Aorta (tissue), 5 donors: ENCODE data around the gene DSC3. TPM values are rescaled to one million over a fixed set of nuclear protein-coding genes. Genes with fewer than 3 reads are reported as not detected.

Source experiments
- ATAC-seq: fragments of 200-7000 bp; cut with Tn5 transposase; one replicate; pipeline ENCODE4 v1.9.1; 2022; ENCODE audit warnings: moderate library complexity; ENCODE audit not compliant: low FRiP score
- DNase-seq, 2 donors: peaks; one replicate each; pipeline ENCODE4 v3.0.0-alpha.2; 2020
- H3K27ac ChIP-seq, 2 donors: one replicate each; pipeline ENCODE4 v1.5.1; 2013; ENCODE audit warnings: low read length in 2 of 2, mild to moderate bottlenecking in 2 of 2, moderate library complexity in 2 of 2, control low read depth in 1 of 2, inconsistent platforms in 1 of 2, low read depth in 1 of 2
- H3K27me3 ChIP-seq, 2 donors: one replicate each; pipeline ENCODE4 v1.6.1; 2013; ENCODE audit warnings: control low read depth in 1 of 2, low read length in 1 of 2, mild to moderate bottlenecking in 1 of 2, moderate library complexity in 1 of 2; ENCODE audit not compliant: insufficient read depth in 2 of 2, control insufficient read depth in 1 of 2
- H3K36me3 ChIP-seq, 2 donors: one replicate each; pipeline ENCODE4 v1.6.1; 2013; ENCODE audit warnings: control low read depth in 1 of 2, low read length in 1 of 2, mild to moderate bottlenecking in 1 of 2; ENCODE audit not compliant: insufficient read depth in 2 of 2, control insufficient read depth in 1 of 2
- H3K4me1 ChIP-seq, 2 donors: one replicate each; pipeline ENCODE4 v1.6.1; 2013; ENCODE audit warnings: low read length in 2 of 2, control low read depth in 1 of 2, mild to moderate bottlenecking in 1 of 2, moderate library complexity in 1 of 2; ENCODE audit not compliant: insufficient read depth in 2 of 2, control insufficient read depth in 1 of 2
- H3K4me3 ChIP-seq, 2 donors: one replicate each; pipeline ENCODE4 v1.5.1; 2013; ENCODE audit warnings: low read length in 2 of 2, control low read depth in 1 of 2, mild to moderate bottlenecking in 1 of 2
- H3K9me3 ChIP-seq: one replicate; pipeline ENCODE4 v1.6.1; 2013; ENCODE audit warnings: mild to moderate bottlenecking, low read length; ENCODE audit not compliant: control insufficient read depth
- WGBS, 2 donors: extraction: QIAGEN DNeasy Blood & Tissue Kit; methylation state at CpG; one replicate each; pipeline ENCODE4 v1.1.7; 2013; 5-methylcytosine and 5-hydroxymethylcytosine counted together
- intact Hi-C, 2 donors: fragments of 100-400 bp; cut with DNase I; formaldehyde crosslinking; loops; one replicate each; pipeline versions ENCODE4 v1.14.2 to v1.15.0; 2022
- polyA plus RNA-seq, 2 donors: library from polyadenylated mRNA; stranded (reverse); fragments of 200-250 nt; gene quantifications; one replicate each; pipeline ENCODE4 v1.2.3, GENCODE V29; 2013
- total RNA-seq, 2 donors: library from RNA; stranded (reverse); fragmentation: NEBNext Ultra II Directional; extraction: Animal tissue kit (Norgen Biotek cat#: 25700); gene quantifications; one replicate each; pipeline ENCODE4 v1.2.1, GENCODE V29; 2021
- donor health status: healthy with polysubstance abuse.
- donor health status: Bipolar disorder and iron deficiency.
- donor health status: DM: no; HTN: no; CAD: no.
- donor health status: DM: no; HTN: no; CAD: no.
- donor health status: DM: yes; HTN: yes; CAD: no.

The DSC3 gene
- total and polyA plus RNA-seq, 4 donors, result 0.46 to 2.3 (median 1.3) TPM

DNA sequence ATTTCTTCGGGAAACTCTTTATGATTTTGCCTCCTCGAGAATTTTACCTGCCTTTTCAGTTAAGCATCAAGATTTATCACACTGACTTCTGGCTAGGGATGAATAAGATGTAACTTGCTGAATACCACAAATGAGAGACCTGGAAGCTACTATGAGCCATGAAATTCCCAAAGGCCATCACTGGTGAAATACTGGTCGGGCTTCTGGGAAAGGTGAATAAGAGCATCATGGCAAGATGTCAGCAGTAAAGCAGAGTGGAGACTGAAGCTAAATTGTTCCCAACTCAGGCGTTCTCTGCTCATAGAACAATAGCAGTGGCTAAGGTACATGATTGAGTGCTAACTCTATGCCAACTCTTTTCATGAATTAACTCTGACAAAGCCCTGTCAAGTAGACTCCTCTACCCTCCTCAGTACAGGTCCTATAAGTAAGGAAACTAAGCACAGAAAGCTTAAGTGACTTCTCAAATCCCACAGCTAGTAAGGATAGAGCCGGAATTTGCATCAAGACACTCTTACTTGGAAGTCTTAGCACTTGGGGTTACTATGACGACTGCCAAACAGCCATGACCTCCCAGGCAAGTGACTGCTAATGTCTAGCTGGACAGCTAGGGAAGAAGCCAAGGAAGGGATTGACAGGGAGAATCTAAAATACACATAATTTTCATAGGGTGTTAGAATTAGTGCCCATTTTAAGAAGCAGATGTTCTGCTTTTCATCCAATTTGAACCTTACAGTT, 22.7 kb upstream of the DSC3 start:
- Histone ChIP-seq H3K9me3 (no peaks in the 10 kb centered on the region), H3K4me3 (no peak overlapping the region), H3K36me3 (no peaks in the 10 kb centered on the region), H3K27me3 (no peaks in the 10 kb centered on the region), H3K27ac (no peak overlapping the region), H3K4me1 (no peaks in the 10 kb centered on the region)
- DNase-seq, result no peak
- intact Hi-C loops, result no loop called here
- ATAC-seq, result no peak
- 84 to 87% methylated on average over 6 of the region's 6 CpGs for WGBS, 2 donors

DNA sequence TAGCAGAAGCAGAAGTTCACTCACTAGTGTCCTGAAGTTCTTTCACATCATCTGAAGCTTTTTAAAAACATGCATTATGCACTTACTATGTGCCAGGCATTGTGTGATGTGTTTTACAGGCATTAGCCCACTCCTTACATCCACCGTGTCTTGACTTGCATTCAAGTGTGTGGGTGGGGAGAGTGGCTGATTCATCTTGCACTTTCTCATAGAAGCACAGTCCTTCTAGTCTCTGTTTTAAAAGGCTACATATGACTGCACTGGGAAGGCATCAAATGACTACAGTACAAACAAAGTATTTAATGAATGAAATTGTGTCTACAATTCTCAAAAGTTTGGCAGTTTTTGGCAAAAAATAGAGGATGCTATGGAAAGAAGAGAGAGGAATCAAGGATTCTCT, 21.6 kb upstream of the DSC3 start:
- no peak for DNase-seq
- Histone ChIP-seq H3K27ac (no peak overlapping the region), H3K4me1 (no peaks in the 10 kb centered on the region), H3K27me3 (no peaks in the 10 kb centered on the region), H3K4me3 (no peak overlapping the region), H3K9me3 (no peaks in the 10 kb centered on the region), H3K36me3 (no peaks in the 10 kb centered on the region)
- no peak for ATAC-seq
- intact Hi-C loops, result no loop called here
- 31% methylated on average over 1 of the region's 1 CpG for WGBS, 2 donors

DNA sequence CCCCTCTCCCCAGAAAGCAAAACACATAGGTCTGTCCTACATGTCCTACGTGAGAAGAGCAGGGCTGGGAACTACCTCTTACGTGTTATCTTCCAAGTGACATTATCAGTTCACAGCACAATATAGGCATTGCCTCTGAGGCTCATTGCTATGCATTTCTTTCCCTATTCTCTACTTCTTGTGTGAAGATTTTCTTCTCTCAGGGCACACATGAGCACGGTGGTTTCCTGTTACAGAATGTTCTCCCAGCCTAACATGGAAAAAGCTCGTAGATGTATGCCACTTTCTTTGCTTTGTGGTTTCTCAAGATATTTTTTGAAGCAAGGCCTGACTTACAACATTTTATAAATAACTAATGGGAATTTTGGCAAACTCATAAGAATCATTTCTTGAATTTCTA, 19.4 kb upstream of the DSC3 start:
- 50 to 55% methylated on average over 4 of the region's 4 CpGs for WGBS, 2 donors
- no peak for ATAC-seq

DNA sequence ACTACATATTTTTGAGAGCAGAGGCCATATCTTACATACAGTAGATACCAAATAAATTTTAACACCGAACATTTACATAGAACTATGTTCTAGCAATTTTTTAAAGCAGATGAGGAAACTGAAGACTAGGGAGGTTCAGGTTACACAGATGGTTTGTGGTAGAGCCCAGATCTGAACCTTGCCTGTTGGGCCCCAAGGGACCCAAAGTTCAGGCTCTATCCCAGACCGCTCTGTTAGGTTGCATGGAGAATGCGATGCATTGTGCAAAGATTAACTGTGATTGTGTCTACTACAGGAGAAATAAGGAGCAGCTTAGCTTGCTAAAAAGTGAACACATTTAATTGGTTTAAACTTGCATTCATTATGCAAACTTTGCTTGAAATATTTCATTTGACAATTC, 16.4 kb upstream of the DSC3 start:
- H3K27me3 ChIP-seq, result no peaks in the 10 kb centered on the region
- H3K9me3 ChIP-seq, result peaks cover 2% of the 10 kb centered on the region
- ATAC-seq, result no peak
- no peaks in the 10 kb centered on the region for H3K36me3 ChIP-seq
- 91 to 97% methylated on average over 3 of the region's 3 CpGs for WGBS, 2 donors
- intact Hi-C loops, result loop anchor here in 1 of 2 donors (10.0 kb wide), 1 partner anchor 56 kb away; no protein-coding TSS in a partner anchor
- no peak overlapping the region for H3K4me3 ChIP-seq
- H3K27ac ChIP-seq, result no peak overlapping the region
- DNase-seq, result no peak
- no peaks in the 10 kb centered on the region for H3K4me1 ChIP-seq

More for the DNA sequence above, 19.4 kb upstream of the DSC3 start:
- no peak overlapping the region for H3K27ac ChIP-seq
- H3K27me3 ChIP-seq, result no peaks in the 10 kb centered on the region
- no peak for DNase-seq
- intact Hi-C loops, result no loop called here
- no peaks in the 10 kb centered on the region for H3K9me3 ChIP-seq
- H3K36me3 ChIP-seq, result no peaks in the 10 kb centered on the region
- H3K4me3 ChIP-seq, result no peak overlapping the region
- no peaks in the 10 kb centered on the region for H3K4me1 ChIP-seq

DNA sequence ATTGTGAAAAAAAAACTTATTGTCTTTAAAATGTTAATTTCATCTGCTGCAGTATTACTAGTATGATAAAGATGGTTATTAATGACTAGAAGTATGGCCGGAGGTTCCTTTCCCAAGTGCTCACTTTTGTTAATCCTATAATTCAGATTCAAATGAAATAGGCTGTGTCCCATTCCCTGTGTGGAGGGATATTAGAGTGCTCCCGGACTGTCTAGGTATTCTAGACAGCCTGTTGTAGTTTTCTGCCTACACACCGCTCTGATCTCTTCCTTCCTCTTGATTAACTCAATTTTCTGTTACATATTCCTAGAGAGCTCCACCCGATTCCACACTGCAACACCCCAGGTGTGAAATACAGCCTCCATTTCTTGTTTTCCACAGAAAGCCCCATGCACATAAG, 15.4 kb upstream of the DSC3 start:
- Histone ChIP-seq H3K27me3 (no peaks in the 10 kb centered on the region), H3K4me3 (no peak overlapping the region), H3K27ac (no peak overlapping the region), H3K4me1 (no peaks in the 10 kb centered on the region), H3K9me3 (peaks cover 3% of the 10 kb centered on the region), H3K36me3 (no peaks in the 10 kb centered on the region)
- ATAC-seq, result no peak
- intact Hi-C loops, result loop anchor here in 1 of 2 donors (10.0 kb wide), 1 partner anchor 57 kb away; no protein-coding TSS in a partner anchor
- 89 to 90% methylated on average over 4 of the region's 4 CpGs for WGBS, 2 donors
- no peak for DNase-seq

DNA sequence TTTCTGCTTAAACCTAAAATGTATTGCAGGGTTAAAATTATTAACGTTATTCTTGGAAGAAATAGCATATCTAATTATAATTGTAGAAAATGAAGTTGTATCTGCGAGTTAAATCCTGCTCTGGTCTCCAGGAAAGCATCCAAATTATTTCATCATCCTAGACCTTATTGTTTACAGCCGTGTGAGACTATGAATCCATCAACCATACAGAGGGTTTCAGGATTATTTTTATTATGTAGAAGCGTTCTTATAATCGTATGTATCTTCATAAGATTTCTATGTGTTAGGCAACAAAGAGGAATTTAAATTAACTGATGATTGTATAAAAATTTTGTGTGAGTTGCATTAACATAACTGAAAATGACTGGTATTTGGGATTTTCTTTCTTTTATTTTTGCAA, 14.5 kb upstream of the DSC3 start:
- Histone ChIP-seq H3K4me3 (no peak overlapping the region), H3K36me3 (no peaks in the 10 kb centered on the region), H3K27me3 (no peaks in the 10 kb centered on the region), H3K9me3 (peaks cover 3% of the 10 kb centered on the region), H3K4me1 (no peaks in the 10 kb centered on the region), H3K27ac (no peak overlapping the region)
- 39% methylated on average over 5 of the region's 5 CpGs for WGBS, 2 donors
- intact Hi-C loops, result loop anchor here in 1 of 2 donors (10.0 kb wide), 1 partner anchor 58 kb away; no protein-coding TSS in a partner anchor
- DNase-seq (no peak), ATAC-seq (no peak)

DNA sequence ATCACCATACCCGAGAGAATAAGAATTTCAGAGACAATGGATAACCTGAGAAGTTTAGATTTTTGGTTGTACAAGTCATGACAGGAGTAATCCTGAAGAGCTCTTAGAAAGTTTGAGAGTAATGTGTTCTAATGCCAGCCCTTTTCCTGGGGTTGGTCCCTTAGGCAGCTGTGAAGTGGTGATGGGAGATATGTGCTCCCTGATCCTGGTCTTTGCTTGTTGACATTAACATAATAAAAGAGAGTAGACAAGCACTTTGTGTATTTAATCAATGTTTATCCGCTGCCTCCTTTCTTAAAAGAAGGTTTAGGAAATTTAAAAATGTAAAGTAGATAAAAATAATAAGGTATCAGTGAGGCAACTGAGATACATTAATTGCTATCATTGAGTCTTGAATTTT, 13.8 kb upstream of the DSC3 start:
- no peak for ATAC-seq
- 87 to 89% methylated on average over 2 of the region's 2 CpGs for WGBS, 2 donors
- intact Hi-C loops, result loop anchor here in 1 of 2 donors (10.0 kb wide), 1 partner anchor 59 kb away; no protein-coding TSS in a partner anchor

DNA sequence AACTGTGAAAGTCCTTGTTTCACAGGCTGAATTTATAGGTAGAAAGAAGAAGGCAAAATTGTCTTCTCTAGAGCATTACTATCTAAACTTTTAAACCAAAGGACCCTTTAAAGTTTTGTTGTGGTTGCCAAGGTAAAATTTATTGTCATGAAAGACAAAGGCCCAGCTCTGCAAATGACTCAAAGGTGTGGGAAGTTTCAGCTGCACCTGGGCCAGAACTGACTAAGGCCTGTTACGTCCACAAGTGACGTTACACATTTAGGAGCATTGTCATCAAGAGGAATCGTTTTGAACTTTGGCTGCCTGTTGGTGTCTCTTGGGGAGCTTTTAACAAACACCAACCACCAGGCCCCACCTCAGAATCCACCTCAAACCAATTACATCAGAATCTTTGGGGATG, 8.1 kb upstream of the DSC3 start:
- DNase-seq (no peak), ATAC-seq (no peak)
- H3K27ac ChIP-seq, result no peak overlapping the region
- peaks cover 3% of the 10 kb centered on the region for H3K9me3 ChIP-seq
- no peaks in the 10 kb centered on the region for H3K36me3 ChIP-seq
- intact Hi-C loops, result loop anchor here in 1 of 2 donors (10.0 kb wide), 1 partner anchor 64 kb away; no protein-coding TSS in a partner anchor
- no peak overlapping the region for H3K4me3 ChIP-seq
- H3K27me3 ChIP-seq, result no peaks in the 10 kb centered on the region
- no peaks in the 10 kb centered on the region for H3K4me1 ChIP-seq
- 89 to 91% methylated on average over 3 of the region's 3 CpGs for WGBS, 2 donors

More for the DNA sequence above, 13.8 kb upstream of the DSC3 start:
- no peak overlapping the region for H3K4me3 ChIP-seq
- no peaks in the 10 kb centered on the region for H3K4me1 ChIP-seq
- H3K27ac ChIP-seq, result no peak overlapping the region
- no peaks in the 10 kb centered on the region for H3K36me3 ChIP-seq
- no peak for DNase-seq
- no peaks in the 10 kb centered on the region for H3K27me3 ChIP-seq
- H3K9me3 ChIP-seq, result peaks cover 3% of the 10 kb centered on the region

DNA sequence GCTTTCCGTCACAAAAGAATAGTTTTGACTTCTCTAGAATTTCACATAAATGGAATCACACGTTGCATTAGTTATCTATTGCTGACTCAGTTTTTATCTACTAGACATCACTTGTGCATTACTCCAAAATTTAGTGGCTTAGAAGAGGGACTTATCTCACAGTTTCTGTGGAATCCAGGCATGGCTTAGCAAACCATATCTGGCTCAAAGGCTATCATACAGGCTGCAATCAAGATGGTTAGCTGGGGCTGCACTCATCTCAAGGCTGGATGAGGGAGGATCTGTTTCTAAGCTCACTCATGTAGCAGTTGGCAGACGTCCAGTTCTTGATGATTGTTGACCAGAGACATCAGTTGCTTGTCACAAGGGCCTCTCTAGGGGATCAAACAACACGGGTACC, 6.6 kb upstream of the DSC3 start:
- intact Hi-C loops, result no loop called here
- 51 to 54% methylated on average over 4 of the region's 4 CpGs for WGBS, 2 donors

More for the DNA sequence above, 6.6 kb upstream of the DSC3 start:
- H3K9me3 ChIP-seq, result peaks cover 3% of the 10 kb centered on the region
- H3K27ac ChIP-seq, result no peak overlapping the region
- no peaks in the 10 kb centered on the region for H3K27me3 ChIP-seq
- no peaks in the 10 kb centered on the region for H3K4me1 ChIP-seq
- H3K36me3 ChIP-seq, result no peaks in the 10 kb centered on the region
- no peak for DNase-seq
- ATAC-seq, result no peak
- no peak overlapping the region for H3K4me3 ChIP-seq
